GM19193 (cell line): Measurements from ENCODE around the gene SS18.

Source experiments
- POLR2A ChIP-seq: IDR thresholded peaks from 4 replicates; pipeline ENCODE4 v1.6.1; 2011; ENCODE audit not compliant: insufficient read depth, insufficient read length; ENCODE audit errors: extremely low read depth

The SS18 gene

GRCh38 chr18:26036635-26037034 is 53.8 kb downstream of the SS18 start:
- no peak for TF ChIP-seq POLR2A

GRCh38 chr18:26034850-26035497 is 55.4 kb downstream of the SS18 start:
- TF ChIP-seq POLR2A: no peak

- TF ChIP-seq POLR2A: no peak
These were observed 67.8 kb downstream of the SS18 start for GRCh38 chr18:26022585-26022984.

- TF ChIP-seq POLR2A: no peak
These were observed 69.2 kb downstream of the SS18 start for GRCh38 chr18:26021061-26021754.

- TF ChIP-seq POLR2A: no peak
These were observed 72.5 kb downstream of the SS18 start for GRCh38 chr18:26017929-26018328.

GRCh38 chr18:26014462-26014861 is 76.0 kb downstream of the SS18 start:
- no peak for TF ChIP-seq POLR2A

GRCh38 chr18:26008619-26009018 is 81.8 kb downstream of the SS18 start:
- no peak for TF ChIP-seq POLR2A

- peak; percentile 7 for TF ChIP-seq POLR2A
These were observed 82.3 kb downstream of the SS18 start for GRCh38 chr18:26008096-26008495.

GRCh38 chr18:26005950-26006349 is 84.5 kb downstream of the SS18 start:
- TF ChIP-seq POLR2A: no peak

GRCh38 chr18:26004832-26005231 is 85.6 kb downstream of the SS18 start:
- no peak for TF ChIP-seq POLR2A

GRCh38 chr18:26003817-26004216 is 86.6 kb downstream of the SS18 start:
- TF ChIP-seq POLR2A: no peak

GRCh38 chr18:26003356-26003755 is 87.1 kb downstream of the SS18 start:
- TF ChIP-seq POLR2A: no peak

GRCh38 chr18:26002375-26002910 is 88.0 kb downstream of the SS18 start:
- TF ChIP-seq POLR2A: no peak

GRCh38 chr18:25998461-25998860 is 92.0 kb downstream of the SS18 start:
- no peak for TF ChIP-seq POLR2A

- TF ChIP-seq POLR2A: no peak
These were observed 97.8 kb downstream of the SS18 start for GRCh38 chr18:25992566-25992965.

GRCh38 chr18:25990473-25990872 is 99.9 kb downstream of the SS18 start:
- TF ChIP-seq POLR2A: no peak
